ENCODE results near the gene TNIP2.
"Not testable (repeated sequence)": the region's sequence is repeated elsewhere in the genome, so short reads cannot be mapped to it uniquely, and the experiment has no call there.

The TNIP2 gene

DNA sequence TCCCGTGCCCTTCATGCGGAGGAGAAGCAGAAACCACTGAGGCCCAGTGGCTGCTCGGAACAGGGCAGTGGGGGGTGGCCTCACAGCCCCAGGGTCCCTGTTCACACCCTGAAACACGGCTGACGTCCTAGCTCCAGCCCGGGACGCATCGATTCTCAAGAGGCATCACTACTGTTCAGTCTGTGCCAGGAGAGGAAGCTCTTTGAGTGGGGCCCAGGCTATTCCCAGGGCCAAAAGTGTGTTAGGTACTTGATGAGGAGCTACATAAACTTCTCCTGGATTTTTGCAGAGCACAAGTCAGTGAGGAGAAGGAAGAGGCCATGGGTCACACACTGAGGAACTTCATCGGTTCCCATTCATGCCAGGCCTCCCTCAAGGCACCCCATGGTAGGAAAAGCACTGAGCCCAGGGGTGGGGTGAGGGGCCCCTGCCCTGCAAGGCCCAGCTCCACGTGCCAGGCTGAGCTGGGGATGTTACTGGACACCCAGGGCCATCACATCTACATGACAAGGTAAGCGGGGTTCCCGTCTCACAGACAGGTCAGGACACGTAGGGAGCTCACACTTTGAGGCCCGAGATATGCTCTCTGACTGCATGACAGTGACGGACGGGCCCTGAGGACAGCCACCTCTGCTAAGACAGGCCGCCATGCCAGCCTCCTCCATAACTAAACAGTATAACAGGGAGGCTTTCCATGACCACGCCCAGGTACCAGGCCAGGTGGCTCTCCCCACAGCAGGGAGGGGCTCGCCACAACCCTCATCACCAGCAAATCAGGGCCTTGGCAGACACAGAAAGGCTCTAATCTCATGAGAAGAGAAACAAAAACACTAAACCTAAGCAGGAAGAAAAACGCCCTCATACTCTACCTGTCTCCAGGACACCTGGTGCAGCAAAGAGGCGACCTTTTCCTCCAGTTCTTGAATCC lies 12.4 kb downstream of the TNIP2 start:
- no peak for DNase-seq

GRCh38 chr4:2742823-2743517 lies 13.2 kb downstream of the TNIP2 start:
- DNase-seq: no peak

GRCh38 chr4:2742081-2742822 lies 13.9 kb downstream of the TNIP2 start:
- DNase-seq: no peak

DNA sequence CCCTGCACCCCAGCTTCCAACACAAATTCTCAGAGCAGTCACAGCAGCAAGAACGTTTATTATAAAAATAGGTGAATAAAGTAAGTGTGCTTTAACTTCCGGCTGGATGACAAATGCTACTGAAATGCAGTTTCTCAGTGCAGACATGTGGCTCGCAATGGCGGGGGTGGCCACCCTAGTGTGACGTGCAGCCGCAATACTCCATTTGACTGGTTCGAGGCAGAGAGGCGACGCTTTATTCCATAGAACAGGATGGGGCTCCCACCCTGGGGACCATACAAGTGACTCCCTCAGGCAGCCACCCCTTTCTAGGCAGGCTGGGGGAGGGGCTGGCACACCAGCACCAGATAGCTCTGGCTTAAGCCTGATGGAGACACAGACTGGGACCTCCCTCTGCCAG lies 14.5 kb downstream of the TNIP2 start:
- DNase-seq: no peak

- DNase-seq: not testable (repeated sequence)
Measured at GRCh38 chr4:2738296-2738695, 17.8 kb downstream of the TNIP2 start.

- no peak for DNase-seq
Measured at GRCh38 chr4:2735869-2736268, 20.3 kb downstream of the TNIP2 start.

DNA sequence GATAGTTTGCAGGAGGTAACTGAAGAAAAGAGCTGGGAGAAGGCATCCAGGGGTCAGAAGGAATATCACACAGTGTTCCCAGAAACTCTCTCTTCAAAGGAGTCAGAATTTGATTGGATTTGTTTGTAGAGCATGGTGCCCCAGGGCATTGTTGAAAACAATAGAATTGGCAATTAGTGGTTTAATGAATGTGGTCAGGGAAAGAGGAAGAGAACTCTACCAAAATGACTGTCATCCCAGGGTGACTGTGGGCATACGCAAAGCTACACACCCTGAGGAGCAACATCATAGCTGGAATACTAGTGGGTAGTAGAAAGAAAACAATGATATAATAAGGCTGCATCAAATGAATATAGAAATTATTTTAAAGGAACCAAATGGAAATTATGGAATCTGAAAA lies 21.5 kb downstream of the TNIP2 start:
- no peak for DNase-seq

DNA sequence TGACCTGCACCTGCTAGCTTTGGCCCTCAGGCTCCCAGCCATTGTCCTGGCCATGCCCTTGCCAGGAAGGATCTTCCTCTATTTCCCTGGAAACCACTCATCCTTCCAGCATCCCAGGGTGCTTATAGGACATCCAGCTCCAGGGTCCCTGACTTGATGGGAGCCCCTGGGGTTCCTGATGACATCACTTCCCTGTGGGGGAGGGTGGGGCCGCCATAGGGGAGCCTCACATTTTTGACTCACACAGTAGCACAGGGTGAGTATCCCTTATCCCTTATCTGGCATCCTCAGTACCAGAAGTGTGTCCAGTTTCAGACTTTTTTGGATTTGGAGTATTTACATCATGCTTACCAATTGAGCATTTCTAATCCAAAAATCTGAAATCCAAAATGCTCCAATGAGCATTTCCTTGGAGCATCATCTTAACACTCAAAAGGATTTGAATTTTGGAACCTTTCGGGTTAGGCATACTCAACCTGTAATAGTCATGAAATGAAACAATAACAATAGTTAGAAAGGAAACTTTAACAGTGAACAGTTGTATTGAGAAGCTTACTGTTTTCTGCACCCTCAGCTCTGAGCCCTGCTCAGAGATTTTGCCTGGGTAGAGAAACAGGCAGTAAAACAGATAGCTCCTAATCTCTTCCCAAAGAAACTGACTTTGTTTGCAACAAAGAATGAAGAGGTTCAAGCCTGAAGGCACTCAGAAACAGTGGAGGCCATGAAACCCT lies 22.1 kb downstream of the TNIP2 start:
- no peak for DNase-seq

DNA sequence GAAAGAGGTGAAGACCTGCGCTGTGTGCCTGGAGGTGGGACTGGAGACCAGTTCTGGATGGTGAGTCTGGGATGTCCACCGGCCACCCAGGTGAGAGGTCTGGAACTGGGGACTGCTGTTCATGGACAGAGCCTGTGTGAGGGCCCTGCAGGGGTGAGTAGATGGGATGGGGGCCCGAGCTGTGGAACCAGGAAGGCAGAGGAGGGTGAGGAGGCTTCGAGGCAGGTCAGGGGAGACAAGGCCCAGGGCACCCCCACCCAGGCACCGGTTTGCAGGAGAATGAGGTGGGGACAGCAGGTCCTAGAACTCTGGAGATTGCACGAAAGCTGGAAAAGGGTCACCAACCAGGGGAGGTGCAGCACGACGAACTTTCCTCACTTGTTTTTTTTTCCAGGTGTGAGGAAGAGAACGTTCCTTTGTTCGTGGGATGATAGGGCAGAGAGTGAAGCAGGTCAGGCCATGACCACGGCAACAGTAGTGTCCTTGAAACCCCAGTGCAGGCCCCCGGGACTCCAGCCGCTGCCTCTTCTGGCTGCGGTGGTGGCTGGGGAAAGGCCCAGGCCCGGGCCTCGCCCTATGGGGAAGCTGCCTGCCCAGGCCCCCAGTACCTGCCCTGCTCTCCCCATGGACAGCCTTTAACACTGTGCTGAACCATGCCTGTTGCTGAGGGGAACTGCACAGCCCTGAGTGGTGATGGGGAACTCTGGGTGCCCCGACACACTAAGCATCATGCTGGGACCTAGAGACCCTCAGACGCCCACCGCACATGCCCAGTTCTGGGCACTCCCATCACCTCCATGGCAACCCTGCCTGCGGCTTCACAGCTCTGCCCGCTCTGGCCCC lies 22.9 kb downstream of the TNIP2 start:
- no peak for DNase-seq

- DNase-seq: no peak
Measured at GRCh38 chr4:2732526-2732925, 23.6 kb downstream of the TNIP2 start.

DNA sequence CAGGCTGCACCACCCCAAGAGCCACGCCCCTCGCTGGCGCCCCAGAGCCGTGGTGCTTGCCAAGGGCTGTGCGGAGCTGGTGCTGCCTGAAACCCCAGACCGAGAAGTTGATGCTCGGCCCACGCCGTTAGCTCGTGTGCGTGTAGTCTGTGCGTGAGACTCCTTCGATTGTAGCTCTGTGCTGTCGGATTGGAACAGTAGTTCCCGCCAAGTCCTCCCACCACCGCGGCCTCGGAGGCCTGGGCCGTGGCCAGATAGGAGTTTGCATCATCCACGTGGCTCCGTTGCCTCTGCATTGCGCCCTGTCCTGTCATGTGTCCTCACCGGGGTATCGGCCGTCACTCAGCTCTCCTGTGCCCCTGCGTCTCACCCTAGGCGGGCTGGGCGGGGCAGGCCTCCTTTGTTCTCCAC lies 24.2 kb downstream of the TNIP2 start:
- DNase-seq: no peak

GRCh38 chr4:2729533-2729875 lies 26.6 kb downstream of the TNIP2 start:
- DNase-seq: no peak

GRCh38 chr4:2728806-2729532 lies 27.2 kb downstream of the TNIP2 start:
- no peak for DNase-seq

DNA sequence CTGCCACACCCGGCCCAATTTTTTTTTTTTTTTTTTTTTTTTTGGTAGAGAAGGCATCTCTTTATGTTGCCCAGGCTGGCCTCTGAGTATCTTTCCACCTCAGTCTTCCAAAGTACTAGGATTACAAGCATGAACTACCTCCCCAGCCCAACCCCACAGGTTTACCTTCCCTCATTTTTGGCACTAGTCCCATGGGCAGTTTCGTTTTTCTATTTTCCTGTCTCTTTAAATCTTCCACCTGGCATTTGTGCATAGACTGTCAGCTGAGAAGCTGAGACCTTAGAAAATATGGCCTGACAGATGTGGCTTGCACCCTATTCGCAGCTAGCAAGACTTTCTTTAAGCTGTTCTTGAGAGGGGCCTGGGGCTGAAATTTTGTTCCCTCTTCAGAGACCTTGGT lies 27.9 kb downstream of the TNIP2 start:
- no peak for DNase-seq

DNA sequence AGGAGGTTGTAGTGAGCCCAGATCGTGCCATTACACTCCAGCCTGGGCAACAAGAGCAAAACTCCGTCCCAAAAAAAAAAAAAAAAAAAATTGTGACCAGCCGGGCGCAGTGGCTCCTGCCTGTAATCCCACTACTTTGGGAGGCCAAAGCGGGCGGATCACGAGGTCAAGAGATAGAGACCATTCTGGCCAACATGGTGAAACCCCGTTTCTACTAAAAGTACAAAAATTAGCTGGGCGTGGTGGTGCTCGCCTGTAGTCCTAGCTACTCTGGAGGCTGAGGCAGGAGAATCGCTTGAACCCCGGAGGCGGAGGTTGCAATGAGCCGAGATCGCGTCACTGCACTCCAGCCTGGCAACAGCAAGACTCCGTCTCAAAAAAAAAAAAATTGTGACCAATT lies 29.3 kb downstream of the TNIP2 start:
- DNase-seq: not testable (repeated sequence)

DNA sequence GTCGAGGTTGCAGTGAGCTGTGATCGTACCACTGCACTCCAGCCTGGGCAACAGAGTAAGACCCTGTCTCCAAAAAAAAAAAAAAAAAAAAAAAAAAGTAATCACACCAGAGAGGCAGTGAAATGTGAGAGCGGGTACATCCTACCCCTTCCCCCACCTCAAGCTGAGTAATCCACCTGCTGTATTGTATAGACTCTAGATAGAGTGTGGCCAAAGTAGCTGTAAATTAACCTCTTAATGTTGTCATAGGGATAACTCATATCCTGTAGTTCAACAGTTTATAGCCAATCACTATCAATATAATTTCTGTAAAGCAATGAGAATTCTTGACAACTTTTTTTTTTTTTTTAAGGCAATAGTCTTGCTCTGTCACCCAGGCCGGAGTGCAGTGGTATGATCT lies 30.8 kb downstream of the TNIP2 start:
- DNase-seq: no peak

- DNase-seq: no peak
Measured at GRCh38 chr4:2723751-2724150, 32.4 kb downstream of the TNIP2 start.

- no peak for DNase-seq
Measured at GRCh38 chr4:2722033-2722432, 34.1 kb downstream of the TNIP2 start.

- DNase-seq: no peak
Measured at GRCh38 chr4:2721586-2721985, 34.5 kb downstream of the TNIP2 start.

- no peak for DNase-seq
Measured at GRCh38 chr4:2716236-2716635, 39.9 kb downstream of the TNIP2 start.

DNA sequence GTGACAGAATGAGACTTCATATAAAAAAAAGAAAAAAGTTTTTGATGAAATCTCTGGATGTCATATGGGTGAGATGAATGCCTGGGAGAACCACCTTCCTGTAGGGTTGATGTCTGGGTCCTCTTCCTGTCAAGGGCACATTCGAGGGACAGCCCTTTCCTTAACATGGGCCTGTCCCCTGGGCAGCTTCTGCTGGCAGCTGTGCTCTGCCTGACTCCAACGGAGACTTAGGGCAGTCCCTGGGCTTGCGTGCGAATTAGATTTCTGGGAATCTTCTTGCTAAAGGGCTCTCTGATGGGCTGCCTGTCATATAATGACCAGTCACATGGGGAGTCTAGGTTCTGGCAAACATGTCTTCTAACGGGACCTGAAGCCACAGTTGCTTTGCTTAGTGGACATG lies 40.7 kb downstream of the TNIP2 start:
- DNase-seq: no peak
